VCaP (cell line): ENCODE results near the gene GPR160.

Experiments used
- H3K27ac ChIP-seq: fragments of 450-650 bp; 2 replicates; pipeline ENCODE4 v1.5.1; 2017
- CTCF ChIP-seq: fragments of 450-650 bp; conservative IDR thresholded peaks from 2 replicates; pipeline ENCODE4 v1.5.1; 2017; ENCODE audit warnings: mild to moderate bottlenecking, moderate library complexity

The GPR160 gene

GRCh38 chr3:170027233-170028102, 10.3 kb upstream of the GPR160 start:
- TF ChIP-seq CTCF, result no peak
- H3K27ac ChIP-seq, result no peak overlapping the region

- TF ChIP-seq CTCF, result no peak
- no peak overlapping the region for H3K27ac ChIP-seq
Measured at GRCh38 chr3:170033489-170033888, 4.3 kb upstream of the GPR160 start.

- peak; percentile 66 for TF ChIP-seq CTCF
- peak overlapping the region; percentile 100 for H3K27ac ChIP-seq
Measured at GRCh38 chr3:170038434-170039110, 777 bp downstream of the GPR160 start.

- TF ChIP-seq CTCF, result no peak
- H3K27ac ChIP-seq, result peak overlapping the region; percentile 100
Measured at GRCh38 chr3:170040418-170040817, 2.6 kb downstream of the GPR160 start.

- TF ChIP-seq CTCF, result no peak
Measured at GRCh38 chr3:170043506-170043905, 5.7 kb downstream of the GPR160 start.

GRCh38 chr3:170044271-170044670, 6.5 kb downstream of the GPR160 start:
- no peak for TF ChIP-seq CTCF
- H3K27ac ChIP-seq, result peak overlapping the region; percentile 100

More at GRCh38 chr3:170043506-170043905, 5.7 kb downstream of the GPR160 start:
- H3K27ac ChIP-seq, result peak overlapping the region; percentile 100

GRCh38 chr3:170044795-170045244, 7.0 kb downstream of the GPR160 start:
- no peak for TF ChIP-seq CTCF
- peak overlapping the region; percentile 100 for H3K27ac ChIP-seq
